Suppressor macrophage treated with lipopolysaccharide for 1 hour (primary cell): ENCODE measurements around the gene RAPGEF4.

Experiments used
- DNase-seq, 3 donors: peaks; one replicate each; pipeline ENCODE4 v3.0.0-alpha.2; 2020 to 2022

The RAPGEF4 gene

GRCh38 chr2:172912266-172912665, 176.6 kb downstream of the RAPGEF4 start:
- DNase-seq: no peak

- no peak for DNase-seq
These were observed 178.8 kb downstream of the RAPGEF4 start for GRCh38 chr2:172914341-172915008.

- no peak for DNase-seq
These were observed 182.1 kb downstream of the RAPGEF4 start for GRCh38 chr2:172917716-172918115.

GRCh38 chr2:172919732-172920131, 184.1 kb downstream of the RAPGEF4 start:
- DNase-seq: no peak

- no peak for DNase-seq
These were observed 186.0 kb downstream of the RAPGEF4 start for GRCh38 chr2:172921532-172922236.

DNA sequence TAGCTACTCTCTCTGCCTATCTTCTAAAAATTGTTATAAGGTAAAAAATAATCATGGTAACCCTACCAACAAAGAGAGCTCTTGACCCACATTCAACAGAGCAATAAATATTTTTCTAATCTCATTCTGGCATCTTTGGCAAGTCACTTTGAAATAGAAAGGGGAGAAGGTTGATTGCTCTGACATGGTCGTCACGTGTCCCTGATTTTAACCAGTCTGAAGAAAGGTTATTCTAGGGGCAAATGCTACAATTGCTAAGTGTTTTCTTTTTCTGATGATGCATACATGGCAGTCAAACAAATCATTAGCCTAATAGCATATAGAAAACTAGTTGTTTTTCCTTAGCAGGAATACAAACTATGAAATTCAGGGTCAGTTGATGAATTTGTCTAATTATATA, 186.7 kb downstream of the RAPGEF4 start:
- no peak for DNase-seq

DNA sequence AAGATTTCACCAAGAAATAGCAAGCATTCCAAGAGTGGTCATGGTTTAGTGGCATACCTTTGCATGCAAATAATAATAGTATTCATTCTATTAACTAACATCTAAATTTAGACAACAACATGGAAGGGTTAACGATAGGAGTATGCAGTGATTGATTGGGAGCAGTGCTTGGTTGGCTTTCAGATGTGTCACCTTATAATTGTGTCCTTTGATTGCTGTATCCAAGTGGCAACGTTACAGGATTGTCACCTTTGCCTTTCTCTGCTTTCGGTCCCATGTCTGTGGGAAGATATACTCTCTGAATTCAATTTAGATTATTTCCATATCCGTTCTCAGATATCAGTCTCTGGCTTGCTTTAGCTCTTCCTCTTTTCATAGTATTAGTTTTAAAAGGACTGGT, 187.2 kb downstream of the RAPGEF4 start:
- DNase-seq: no peak

GRCh38 chr2:172924097-172924660, 188.5 kb downstream of the RAPGEF4 start:
- DNase-seq: no peak

DNA sequence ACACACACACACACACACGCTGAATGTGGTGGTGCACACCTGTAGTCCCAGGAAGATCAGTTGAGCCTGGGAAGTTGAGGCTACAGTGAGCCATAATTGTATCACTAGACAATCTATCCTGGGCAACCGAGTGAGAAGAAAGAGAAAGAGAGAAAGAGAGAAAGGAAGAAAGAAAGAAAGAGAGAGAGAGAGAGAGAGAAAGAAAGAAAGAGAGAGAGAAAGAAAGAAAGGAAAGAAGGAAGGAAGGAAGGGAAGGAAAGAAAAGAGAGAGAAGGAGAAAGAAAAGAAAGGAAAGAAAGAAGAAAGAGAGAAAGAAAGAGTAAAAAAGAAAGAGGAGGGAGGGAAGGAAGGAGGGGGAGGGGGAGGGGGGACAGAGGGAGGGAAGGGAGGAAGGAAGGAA, 190.0 kb downstream of the RAPGEF4 start:
- DNase-seq: no peak

- no peak for DNase-seq
These were observed 191.4 kb downstream of the RAPGEF4 start for GRCh38 chr2:172926785-172927640.

- no peak for DNase-seq
These were observed 192.2 kb downstream of the RAPGEF4 start for GRCh38 chr2:172927641-172928357.

DNA sequence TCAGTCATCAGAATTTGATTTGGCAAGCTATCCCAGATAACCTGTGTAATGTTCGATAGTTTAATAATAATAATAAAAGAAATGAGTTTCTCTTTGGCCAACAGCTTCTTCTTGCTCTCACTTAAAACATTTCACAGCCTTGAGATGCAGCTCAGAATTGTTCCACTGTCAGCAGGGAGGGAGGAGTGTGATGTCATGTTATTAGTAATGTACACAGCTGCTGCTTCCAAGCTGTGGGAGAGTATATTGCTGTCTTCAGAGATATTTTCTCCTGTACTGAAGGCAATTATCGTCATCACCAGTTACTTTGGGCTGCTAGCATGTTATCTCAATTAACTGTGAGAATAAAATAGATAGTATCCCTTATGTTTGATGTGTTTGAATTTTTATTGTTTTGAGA, 193.1 kb downstream of the RAPGEF4 start:
- no peak for DNase-seq

- DNase-seq: no peak
These were observed 194.0 kb downstream of the RAPGEF4 start for GRCh38 chr2:172929644-172930043.

- no peak for DNase-seq
These were observed 195.2 kb downstream of the RAPGEF4 start for GRCh38 chr2:172930871-172931255.

- no peak for DNase-seq
These were observed 195.7 kb downstream of the RAPGEF4 start for GRCh38 chr2:172931256-172931894.

DNA sequence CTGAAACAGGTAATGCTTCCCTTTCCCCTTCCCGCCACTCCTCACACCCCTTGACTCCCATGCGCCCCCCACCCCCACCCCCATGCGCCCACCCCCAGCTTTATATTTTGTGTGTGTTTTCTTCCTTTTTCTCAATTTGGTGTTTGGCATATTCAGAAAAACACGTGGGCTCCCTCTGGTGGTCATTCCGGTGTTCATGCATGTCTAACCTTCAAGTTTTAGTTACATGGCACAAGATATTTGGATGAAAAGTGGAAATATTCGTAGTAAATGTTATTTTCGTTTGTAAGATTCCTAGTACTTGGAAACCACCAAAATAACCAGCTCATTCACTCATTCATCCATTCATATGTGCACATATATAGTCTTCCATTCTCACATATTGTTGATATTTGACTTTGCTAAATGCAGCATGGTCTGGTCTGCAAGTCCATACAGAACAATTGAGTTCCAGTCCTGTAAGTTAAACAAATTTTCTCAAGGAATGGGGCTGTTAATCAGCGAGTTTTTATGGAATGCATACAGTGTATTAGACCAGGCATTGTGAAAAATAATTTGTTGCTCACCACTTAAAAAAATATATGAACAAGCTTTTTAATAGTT, 196.4 kb downstream of the RAPGEF4 start:
- DNase-seq: peak; percentile 77 to 87 (median 83)

DNA sequence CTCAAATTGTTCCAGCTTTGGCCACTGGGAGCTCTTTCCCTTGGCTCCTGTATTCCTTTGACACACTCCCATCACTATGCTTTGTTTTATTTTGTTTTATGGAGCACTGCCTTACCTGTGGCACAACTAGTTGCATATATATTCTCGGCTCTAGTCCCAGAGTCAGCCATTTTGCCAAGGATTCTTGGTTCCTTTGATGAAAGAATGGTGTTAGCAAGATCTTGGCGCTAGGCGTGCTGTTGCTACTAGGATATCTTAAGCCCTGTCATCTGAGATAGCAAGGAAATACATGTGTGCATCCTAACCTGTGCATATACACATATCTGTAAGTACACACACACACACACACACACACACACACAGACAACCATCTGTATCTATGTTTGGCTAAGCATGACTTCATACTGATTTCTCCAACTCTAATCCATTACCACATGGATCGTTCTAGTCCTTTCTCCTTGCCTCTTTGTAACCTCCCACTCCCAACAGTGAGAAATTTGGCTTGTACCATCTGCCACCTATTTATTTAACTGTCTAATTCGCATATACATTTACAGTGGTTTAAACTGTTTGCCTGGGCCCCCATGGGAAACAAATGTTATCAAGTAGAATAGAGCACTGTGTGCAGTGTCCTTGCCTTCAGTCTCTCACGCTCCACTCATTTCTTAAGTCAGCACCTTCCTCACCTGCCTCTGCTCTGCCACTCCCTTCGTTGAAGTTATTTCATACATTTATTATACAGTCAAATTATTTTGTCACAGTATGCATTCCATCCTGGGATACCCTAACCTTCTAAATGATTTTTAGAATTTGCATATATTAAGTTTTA, 202.5 kb downstream of the RAPGEF4 start:
- no peak for DNase-seq

GRCh38 chr2:172938713-172939375, 203.2 kb downstream of the RAPGEF4 start:
- DNase-seq: no peak

DNA sequence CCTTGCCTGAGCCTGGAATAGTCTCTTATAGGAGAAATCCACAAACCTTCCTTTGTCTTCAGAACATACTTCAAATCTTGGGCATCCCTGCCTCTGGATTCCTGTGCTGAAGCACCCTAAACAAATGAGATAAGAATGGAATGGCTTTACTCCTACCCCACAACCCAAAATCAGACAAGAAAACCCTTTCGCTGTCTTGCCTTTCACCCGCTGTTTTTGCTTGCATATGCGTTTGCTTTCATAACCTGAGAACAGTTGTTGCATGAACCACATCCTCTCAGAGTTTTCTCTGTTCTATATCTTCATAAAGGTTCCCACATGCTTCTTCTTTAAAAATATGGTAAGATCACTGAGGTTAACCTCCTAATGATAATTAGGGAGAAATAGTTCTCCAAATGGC, 207.9 kb downstream of the RAPGEF4 start:
- DNase-seq: no peak
